HCT116 (cell line): ENCODE measurements around the gene SGPP2. TPM values are rescaled to one million over a fixed set of nuclear protein-coding genes. Genes with fewer than 3 reads are reported as not detected.

Source experiments
- ATAC-seq: fragments of 200-7000 bp; cut with Tn5 transposase; 2 replicates; pipeline ENCODE4 v1.9.1; 2020; ENCODE audit warnings: mild to moderate bottlenecking, moderate library complexity
- BruUV-seq: library from RNA; stranded (reverse); fragments of 400-500 nt; replicated peaks from 2 replicates; lab custom pipeline; 2021; lab: Mats Ljungman, UMichigan
- CTCF ChIA-PET: fragments of 300-600 bp; sonication (Branson Sonifier 250); formaldehyde crosslinking; loops from one replicate; lab custom pipeline; 2021; ENCODE audit warnings: antibody characterized with exemption; lab: Charles Lee
- POLR2A ChIA-PET: fragments of 300-600, 350-600 bp; sonication (Branson Sonifier 250); formaldehyde crosslinking; loops from one replicate; lab custom pipeline; 2021; ENCODE audit warnings: antibody characterized with exemption; lab: Charles Lee
- RAD21 ChIA-PET, 2 experiments: fragments of 300-600 bp; sonication (Branson Sonifier 250); formaldehyde crosslinking; loops; one replicate each; lab custom pipeline; 2023; ENCODE audit warnings: low total read pairs in 2 of 2; ENCODE audit not compliant: uncharacterized antibody in 2 of 2, unreplicated experiment in 2 of 2, low non-redundant PET in 1 of 2; lab: Charles Lee
- DNase-seq: peaks from one replicate; pipeline ENCODE4 v3.0.0-alpha.2; 2010; ENCODE audit warnings: low read depth, low spot score
- H2AFZ ChIP-seq: fragments of 200-600 bp; shearing (Covaris generic), sonication (generic); 2 replicates; pipeline ENCODE4 v1.6.1; 2017; ENCODE audit warnings: low read depth, mixed run types, mixed read lengths, antibody characterized with exemption, low read length; ENCODE audit not compliant: poor library complexity, severe bottlenecking
- H3K27ac ChIP-seq: 2 replicates; pipeline ENCODE4 v1.5.1; 2012; ENCODE audit warnings: low read depth, low read length
- H3K27me3 ChIP-seq: fragments of 200-600 bp; sonication (generic); 2 replicates; pipeline ENCODE4 v1.6.1; 2016; ENCODE audit warnings: mixed run types, low read length, mixed read lengths; ENCODE audit not compliant: insufficient read depth
- H3K36me3 ChIP-seq, 2 experiments: fragments of 200-500 bp in 1 of 2; fragments of 200-600 bp in 1 of 2; sonication (Bioruptor generic) in 1 of 2; sonication (generic) in 1 of 2; 2 replicates each; pipeline versions ENCODE4 v1.5.1 to v1.6.1; 2014 to 2016; ENCODE audit warnings: low read length in 2 of 2, inconsistent platforms in 1 of 2, mixed read lengths in 1 of 2, mixed run types in 1 of 2; ENCODE audit not compliant: insufficient read depth in 2 of 2, control insufficient read depth in 1 of 2
- H3K4me1 ChIP-seq, 2 experiments: fragments of 200-600 bp in 1 of 2; sonication (generic) in 1 of 2; 2 replicates each; pipeline versions ENCODE4 v1.5.1 to v1.6.1; 2012 to 2017; ENCODE audit warnings: low read length in 2 of 2, inconsistent platforms in 1 of 2, mild to moderate bottlenecking in 1 of 2, mixed read lengths in 1 of 2, mixed run types in 1 of 2, moderate library complexity in 1 of 2; ENCODE audit not compliant: insufficient read depth in 2 of 2, control insufficient read depth in 1 of 2
- H3K4me2 ChIP-seq: fragments of 200-600 bp; sonication (generic); 2 replicates; pipeline ENCODE4 v1.6.1; 2017; ENCODE audit warnings: mixed run types, low read length, mixed read lengths
- H3K4me3 ChIP-seq, 2 experiments: fragments of 200-600 bp in 1 of 2; sonication (generic) in 1 of 2; replicated peaks in 1 of 2; 2 replicates each; pipeline ENCODE4 v1.5.1; 2011 to 2016; ENCODE audit warnings: low read length in 2 of 2, control low read depth in 1 of 2, low read depth in 1 of 2, mild to moderate bottlenecking in 1 of 2, mixed read lengths in 1 of 2, mixed run types in 1 of 2
- H3K79me2 ChIP-seq: fragments of 200-600 bp; sonication (generic); 2 replicates; pipeline ENCODE4 v1.6.1; 2017; ENCODE audit warnings: mild to moderate bottlenecking, mixed run types, low read length, moderate library complexity, mixed read lengths; ENCODE audit not compliant: insufficient read depth
- H3K9ac ChIP-seq: fragments of 200-600 bp; sonication (generic); 2 replicates; pipeline ENCODE4 v1.6.1; 2016; ENCODE audit warnings: low read length, mixed read lengths
- H3K9me2 ChIP-seq: fragments of 200-600 bp; sonication (generic), shearing (Covaris generic); 2 replicates; pipeline ENCODE4 v1.6.1; 2017; ENCODE audit warnings: mixed run types, mild to moderate bottlenecking, moderate library complexity; ENCODE audit not compliant: insufficient read depth
- H3K9me3 ChIP-seq, 2 experiments: fragments of 200-500 bp in 1 of 2; fragments of 200-600 bp in 1 of 2; sonication (Bioruptor generic) in 1 of 2; sonication (generic) in 1 of 2; 2 replicates each; pipeline ENCODE4 v1.6.1; 2014 to 2017; ENCODE audit warnings: low read length in 2 of 2, mixed read lengths in 2 of 2, inconsistent platforms in 1 of 2, low read depth in 1 of 2, mild to moderate bottlenecking in 1 of 2, mixed run types in 1 of 2, moderate library complexity in 1 of 2; ENCODE audit not compliant: control insufficient read depth in 1 of 2, insufficient read depth in 1 of 2
- H4K20me1 ChIP-seq: fragments of 200-600 bp; sonication (generic), shearing (Covaris generic); 2 replicates; pipeline ENCODE4 v1.6.1; 2017; ENCODE audit warnings: mixed run types, mild to moderate bottlenecking, moderate library complexity; ENCODE audit not compliant: insufficient read depth
- ATF3 ChIP-seq: IDR thresholded peaks from 2 replicates; pipeline ENCODE4 v1.6.1; 2012
- FOSL1 ChIP-seq: IDR thresholded peaks from 2 replicates; pipeline ENCODE4 v1.6.1; 2012; ENCODE audit warnings: low read depth
- JUND ChIP-seq: IDR thresholded peaks from 2 replicates; pipeline ENCODE4 v1.6.1; 2012
- POLR2AphosphoS5 ChIP-seq: IDR thresholded peaks from 2 replicates; pipeline ENCODE4 v1.6.1; 2011; ENCODE audit warnings: mild to moderate bottlenecking, low read depth, low read length, moderate library complexity
- REST ChIP-seq: IDR thresholded peaks from 2 replicates; pipeline ENCODE4 v1.6.1; 2012; ENCODE audit warnings: low read depth
- SIN3A ChIP-seq: IDR thresholded peaks from 2 replicates; pipeline ENCODE4 v1.6.1; 2012; ENCODE audit warnings: low read depth
- SRF ChIP-seq: IDR thresholded peaks from 2 replicates; pipeline ENCODE4 v1.6.1; 2012; ENCODE audit warnings: low read depth
- TCF7L2 ChIP-seq: IDR thresholded peaks from 2 replicates; pipeline ENCODE4 v1.7.0; 2011; ENCODE audit warnings: borderline replicate concordance, inconsistent platforms; ENCODE audit not compliant: insufficient read depth, insufficient read length; ENCODE audit errors: extremely low read depth
- intact Hi-C: fragments of 100-400 bp; cut with micrococcal nuclease; formaldehyde crosslinking; loops from 2 replicates; pipeline ENCODE4 v1.10.0; 2022
- total RNA-seq: library from RNA; stranded (reverse); gene quantifications from one replicate; pipeline ENCODE4 v1.2.1, GENCODE V29; 2021; ENCODE audit not compliant: unreplicated experiment

The SGPP2 gene
- total RNA-seq, 1 experiment from 2014 or later: 1.6 TPM

- Histone ChIP-seq H3K9ac (no peak overlapping the region), H3K4me3 (no peak overlapping the region), H3K9me2 (no peaks in the 10 kb centered on the region), H3K9me3 (no peaks in the 10 kb centered on the region), H2AFZ (no peak overlapping the region), H3K27me3 (peaks cover 15% of the 10 kb centered on the region; the same call in 1 of the 2 replicates), H4K20me1 (no peaks in the 10 kb centered on the region), H3K4me2 (no peak overlapping the region), H3K27ac (no peak overlapping the region), H3K79me2 (no peaks in the 10 kb centered on the region), H3K4me1 (peaks cover 0 to 14% of the 10 kb centered on the region in 2 experiments; a peak in 1 of 4 replicates), H3K36me3 (no peaks in the 10 kb centered on the region)
- BruUV-seq: no TSS peak
- ChIA-PET RAD21 (no interaction called here), CTCF (no interaction called here), POLR2A (no interaction called here)
- intact Hi-C loops: no loop called here
- no peak for TF ChIP-seq SRF
- no peak for TF ChIP-seq ATF3
- ATAC-seq (no peak), DNase-seq (no peak)
These were observed 97.7 kb downstream of the SGPP2 start for GRCh38 chr2:222522082-222522481.

GRCh38 chr2:222523783-222524544 lies 99.6 kb downstream of the SGPP2 start:
- BruUV-seq: no TSS peak
- Histone ChIP-seq H3K4me2 (no peak overlapping the region), H3K9ac (no peak overlapping the region), H3K36me3 (no peaks in the 10 kb centered on the region), H4K20me1 (no peaks in the 10 kb centered on the region), H3K27ac (no peak overlapping the region), H2AFZ (no peak overlapping the region), H3K79me2 (no peaks in the 10 kb centered on the region), H3K27me3 (peaks cover 6% of the 10 kb centered on the region; the same call in 1 of the 2 replicates), H3K9me2 (no peaks in the 10 kb centered on the region), H3K4me1 (peaks cover 0 to 4% of the 10 kb centered on the region in 2 experiments; a peak in 1 of 4 replicates), H3K4me3 (no peak overlapping the region), H3K9me3 (no peaks in the 10 kb centered on the region)
- CTCF ChIA-PET: interaction anchor here (1.8 kb wide), 1 partner anchor 206 kb away, joined by 4 read pairs; no protein-coding TSS in a partner anchor
- POLR2A ChIA-PET: no interaction called here
- intact Hi-C loops: no loop called here
- DNase-seq (no peak), ATAC-seq (no peak)
- RAD21 ChIA-PET: no interaction called here
- TF ChIP-seq TCF7L2 (no peak), REST (no peak), SRF (no peak), POLR2AphosphoS5 (no peak), FOSL1 (no peak), SIN3A (no peak), JUND (no peak)
